Measurements from ENCODE around the gene DCAF15. TPM values are rescaled to one million over a fixed set of nuclear protein-coding genes. Genes with fewer than 3 reads are reported as not detected.
"Not testable (repeated sequence)": the region's sequence is repeated elsewhere in the genome, so short reads cannot be mapped to it uniquely, and the experiment has no call there.

Gene DCAF15
- total RNA-seq, 1 donor from 2014 or later = 17.5 TPM

- no peak for DNase-seq (ENCODE audit: low spot score)
Observed at GRCh38 chr19:13959141-13959961, 7.0 kb downstream of the DCAF15 start.

- DNase-seq (ENCODE audit: low spot score) = no peak
Observed at GRCh38 chr19:13959962-13960862, 7.9 kb downstream of the DCAF15 start.

- DNase-seq (ENCODE audit: low spot score) = no peak
Observed at GRCh38 chr19:13960863-13961784, 8.8 kb downstream of the DCAF15 start.

GRCh38 chr19:13961826-13962698 is 9.8 kb downstream of the DCAF15 start:
- no peak for DNase-seq (ENCODE audit: low spot score)

GRCh38 chr19:13962699-13963602 is 10.6 kb downstream of the DCAF15 start:
- no peak for DNase-seq (ENCODE audit: low spot score)

- no peak for DNase-seq (ENCODE audit: low spot score)
Observed at GRCh38 chr19:13963603-13964105, 11.3 kb downstream of the DCAF15 start.

- DNase-seq (ENCODE audit: low spot score) = no peak
Observed at GRCh38 chr19:13964776-13965175, 12.5 kb downstream of the DCAF15 start.

- no peak for DNase-seq (ENCODE audit: low spot score)
Observed at GRCh38 chr19:13965377-13965896, 13.1 kb downstream of the DCAF15 start.

GRCh38 chr19:13965926-13966683 is 13.8 kb downstream of the DCAF15 start:
- DNase-seq (ENCODE audit: low spot score) = no peak

- DNase-seq (ENCODE audit: low spot score) = no peak
Observed at GRCh38 chr19:13966684-13967128, 14.4 kb downstream of the DCAF15 start.

- not testable (repeated sequence) for DNase-seq (ENCODE audit: low spot score)
Observed at GRCh38 chr19:13967206-13967605, 14.9 kb downstream of the DCAF15 start.

GRCh38 chr19:13968383-13968935 is 16.1 kb downstream of the DCAF15 start:
- DNase-seq (ENCODE audit: low spot score) = no peak

- no peak for DNase-seq (ENCODE audit: low spot score)
Observed at GRCh38 chr19:13968999-13969398, 16.7 kb downstream of the DCAF15 start.

GRCh38 chr19:13969897-13970296 is 17.6 kb downstream of the DCAF15 start:
- DNase-seq (ENCODE audit: low spot score) = no peak

GRCh38 chr19:13971868-13972267 is 19.6 kb downstream of the DCAF15 start:
- not testable (repeated sequence) for DNase-seq (ENCODE audit: low spot score)

- no peak for DNase-seq (ENCODE audit: low spot score)
Observed at GRCh38 chr19:13972368-13973155, 20.3 kb downstream of the DCAF15 start.

All from mesenteric fat pad (tissue), 1 donor.